Loucy (cell line): Measurements from ENCODE around the gene ADAT3.
"Not testable (repeated sequence)": the region's sequence is repeated elsewhere in the genome, so short reads cannot be mapped to it uniquely, and the experiment has no call there.

Source experiments
- H2AFZ ChIP-seq: fragments of 200-600 bp; sonication (generic); 2 replicates; pipeline ENCODE4 v1.6.0; 2016; ENCODE audit warnings: antibody characterized with exemption, mild to moderate bottlenecking, low read length, moderate library complexity
- H3F3A ChIP-seq: fragments of 200-600 bp; 2 replicates; pipeline ENCODE4 v1.6.0; 2016; ENCODE audit warnings: antibody characterized with exemption, low read depth, mild to moderate bottlenecking
- H3K27me3 ChIP-seq: fragments of 200-600 bp; sonication (generic); 2 replicates; pipeline ENCODE4 v1.6.1; 2014; ENCODE audit warnings: low read length, mild to moderate bottlenecking; ENCODE audit not compliant: insufficient read depth, poor library complexity, severe bottlenecking
- H3K36me3 ChIP-seq: fragments of 200-600 bp; sonication (generic); 2 replicates; pipeline ENCODE4 v1.6.1; 2016; ENCODE audit warnings: low read length; ENCODE audit not compliant: insufficient read depth
- H3K4me1 ChIP-seq: fragments of 200-600 bp; sonication (generic); 2 replicates; pipeline ENCODE4 v1.5.1; 2014; ENCODE audit warnings: low read length, mild to moderate bottlenecking; ENCODE audit not compliant: insufficient read depth, poor library complexity, severe bottlenecking
- H3K4me2 ChIP-seq: fragments of 200-600 bp; sonication (generic); 2 replicates; pipeline ENCODE4 v1.6.0; 2014; ENCODE audit warnings: antibody characterized with exemption, low read length, low read depth, mild to moderate bottlenecking; ENCODE audit not compliant: poor library complexity, severe bottlenecking
- H3K4me3 ChIP-seq: fragments of 200-600 bp; sonication (generic); 2 replicates; pipeline ENCODE4 v1.5.1; 2014; ENCODE audit warnings: low read length, mild to moderate bottlenecking, mixed read lengths; ENCODE audit not compliant: poor library complexity, severe bottlenecking
- H3K79me2 ChIP-seq: fragments of 200-600 bp; sonication (generic); 2 replicates; pipeline ENCODE4 v1.6.1; 2014; ENCODE audit warnings: low read length; ENCODE audit not compliant: insufficient read depth
- H3K9ac ChIP-seq: fragments of 200-600 bp; sonication (generic); 2 replicates; pipeline ENCODE4 v1.6.0; 2014; ENCODE audit warnings: mild to moderate bottlenecking, low read depth, low read length, moderate library complexity; ENCODE audit not compliant: poor library complexity, severe bottlenecking
- H3K9me2 ChIP-seq: fragments of 200-600 bp; sonication (generic); replicated peaks from 2 replicates; pipeline ENCODE4 v1.6.1; 2016; ENCODE audit warnings: low read depth, low read length, mixed read lengths
- H3K9me3 ChIP-seq: fragments of 200-600 bp; sonication (generic); 2 replicates; pipeline ENCODE4 v1.6.1; 2014; ENCODE audit warnings: mild to moderate bottlenecking, antibody characterized with exemption, low read length, low read depth; ENCODE audit not compliant: insufficient read depth
- H4K20me1 ChIP-seq: fragments of 200-600 bp; sonication (generic); 2 replicates; pipeline ENCODE4 v1.6.0; 2014; ENCODE audit warnings: antibody characterized with exemption, low read length, mild to moderate bottlenecking; ENCODE audit not compliant: insufficient read depth, poor library complexity, severe bottlenecking
- EZH2phosphoT487 ChIP-seq: fragments of 200-600 bp; IDR thresholded peaks from 2 replicates; pipeline ENCODE4 v1.6.1; 2018; ENCODE audit warnings: antibody characterized with exemption, mild to moderate bottlenecking, moderate library complexity, borderline replicate concordance
- TF ChIP-seq, protein P1 (sequence below): fragments of 200-600 bp; sonication (generic); conservative IDR thresholded peaks from 2 replicates; pipeline ENCODE4 v1.5.1; 2014; ENCODE audit warnings: mild to moderate bottlenecking, antibody characterized with exemption, low read length

The ADAT3 gene

GRCh38 chr19:1874554-1875185 is 30.5 kb upstream of the ADAT3 start:
- Histone ChIP-seq H2AFZ (no peak overlapping the region), H3F3A (no peaks in the 10 kb centered on the region), H3K9ac (peak overlapping the region; percentile 88), H3K27me3 (no peaks in the 10 kb centered on the region), H3K4me3 (peak overlapping the region; percentile 95), H3K4me2 (peak overlapping the region; percentile 96), H3K9me3 (no peaks in the 10 kb centered on the region), H3K9me2 (no peaks in the 10 kb centered on the region), H3K36me3 (no peaks in the 10 kb centered on the region), H4K20me1 (peaks cover 31% of the 10 kb centered on the region), H3K79me2 (peaks cover 56% of the 10 kb centered on the region), H3K4me1 (peaks cover 25% of the 10 kb centered on the region)
- TF ChIP-seq, protein P1, sequence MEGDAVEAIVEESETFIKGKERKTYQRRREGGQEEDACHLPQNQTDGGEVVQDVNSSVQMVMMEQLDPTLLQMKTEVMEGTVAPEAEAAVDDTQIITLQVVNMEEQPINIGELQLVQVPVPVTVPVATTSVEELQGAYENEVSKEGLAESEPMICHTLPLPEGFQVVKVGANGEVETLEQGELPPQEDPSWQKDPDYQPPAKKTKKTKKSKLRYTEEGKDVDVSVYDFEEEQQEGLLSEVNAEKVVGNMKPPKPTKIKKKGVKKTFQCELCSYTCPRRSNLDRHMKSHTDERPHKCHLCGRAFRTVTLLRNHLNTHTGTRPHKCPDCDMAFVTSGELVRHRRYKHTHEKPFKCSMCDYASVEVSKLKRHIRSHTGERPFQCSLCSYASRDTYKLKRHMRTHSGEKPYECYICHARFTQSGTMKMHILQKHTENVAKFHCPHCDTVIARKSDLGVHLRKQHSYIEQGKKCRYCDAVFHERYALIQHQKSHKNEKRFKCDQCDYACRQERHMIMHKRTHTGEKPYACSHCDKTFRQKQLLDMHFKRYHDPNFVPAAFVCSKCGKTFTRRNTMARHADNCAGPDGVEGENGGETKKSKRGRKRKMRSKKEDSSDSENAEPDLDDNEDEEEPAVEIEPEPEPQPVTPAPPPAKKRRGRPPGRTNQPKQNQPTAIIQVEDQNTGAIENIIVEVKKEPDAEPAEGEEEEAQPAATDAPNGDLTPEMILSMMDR = no peak
- no peak for TF ChIP-seq EZH2phosphoT487

DNA sequence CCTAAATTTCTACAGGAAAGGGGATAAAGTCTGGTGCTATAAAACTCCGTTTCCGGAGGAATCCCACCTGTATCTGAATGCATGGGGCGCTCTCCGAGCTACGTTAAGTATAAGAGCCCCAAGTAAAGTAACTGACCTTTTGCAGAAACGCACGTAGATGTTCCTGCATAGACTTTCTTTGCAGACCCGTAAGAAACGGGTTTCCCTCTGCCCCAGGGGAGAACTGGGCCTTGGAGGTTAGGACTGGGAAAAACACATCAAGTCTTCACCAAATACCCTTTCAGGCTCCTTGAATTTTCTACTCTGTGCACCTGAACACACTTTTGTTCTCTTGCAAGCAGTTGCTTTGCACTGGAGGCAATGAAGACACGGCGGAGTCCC is 29.9 kb upstream of the ADAT3 start:
- H3K4me2 ChIP-seq = peak overlapping the region; percentile 96
- H3K27me3 ChIP-seq, H2AFZ ChIP-seq, H3K9me2 ChIP-seq, H3K9me3 ChIP-seq, H3K36me3 ChIP-seq, H3F3A ChIP-seq: not testable (repeated sequence)
- H3K4me3 ChIP-seq = peak overlapping the region; percentile 95
- peaks cover 31% of the 10 kb centered on the region for H4K20me1 ChIP-seq
- H3K79me2 ChIP-seq = peaks cover 58% of the 10 kb centered on the region
- H3K4me1 ChIP-seq = peaks cover 25% of the 10 kb centered on the region
- peak overlapping the region; percentile 88 for H3K9ac ChIP-seq

GRCh38 chr19:1875646-1876495 is 29.3 kb upstream of the ADAT3 start:
- H2AFZ ChIP-seq = peak overlapping the region; percentile 50; the same call in 1 of the 2 replicates
- peaks cover 59% of the 10 kb centered on the region for H3K79me2 ChIP-seq
- peaks cover 38% of the 10 kb centered on the region for H4K20me1 ChIP-seq
- peak overlapping the region; percentile 95 for H3K4me3 ChIP-seq
- no peaks in the 10 kb centered on the region for H3K9me2 ChIP-seq
- no peaks in the 10 kb centered on the region for H3K9me3 ChIP-seq
- H3F3A ChIP-seq = no peaks in the 10 kb centered on the region
- peak overlapping the region; percentile 96 for H3K4me2 ChIP-seq
- H3K27me3 ChIP-seq = no peaks in the 10 kb centered on the region
- peaks cover 25% of the 10 kb centered on the region for H3K4me1 ChIP-seq
- peak overlapping the region; percentile 88 for H3K9ac ChIP-seq
- H3K36me3 ChIP-seq = no peaks in the 10 kb centered on the region
- no peak for TF ChIP-seq EZH2phosphoT487
- TF ChIP-seq, protein P1 = no peak
